GM19328 (cell line): ENCODE measurements around the gene KTI12.
A peak's percentile ranks its signal among the peaks of the same experiment; 100 is the strongest.
"Not testable (repeated sequence)": the region's sequence is repeated elsewhere in the genome, so short reads cannot be mapped to it uniquely, and the experiment has no call there.

Experiments
- ATAC-seq: cut with Tn5 transposase; IDR thresholded peaks from one replicate; pipeline ENCODE4 v1.9.1; 2021; ENCODE audit warnings: mild to moderate bottlenecking, moderate library complexity; ENCODE audit not compliant: unreplicated experiment

Gene KTI12

DNA sequence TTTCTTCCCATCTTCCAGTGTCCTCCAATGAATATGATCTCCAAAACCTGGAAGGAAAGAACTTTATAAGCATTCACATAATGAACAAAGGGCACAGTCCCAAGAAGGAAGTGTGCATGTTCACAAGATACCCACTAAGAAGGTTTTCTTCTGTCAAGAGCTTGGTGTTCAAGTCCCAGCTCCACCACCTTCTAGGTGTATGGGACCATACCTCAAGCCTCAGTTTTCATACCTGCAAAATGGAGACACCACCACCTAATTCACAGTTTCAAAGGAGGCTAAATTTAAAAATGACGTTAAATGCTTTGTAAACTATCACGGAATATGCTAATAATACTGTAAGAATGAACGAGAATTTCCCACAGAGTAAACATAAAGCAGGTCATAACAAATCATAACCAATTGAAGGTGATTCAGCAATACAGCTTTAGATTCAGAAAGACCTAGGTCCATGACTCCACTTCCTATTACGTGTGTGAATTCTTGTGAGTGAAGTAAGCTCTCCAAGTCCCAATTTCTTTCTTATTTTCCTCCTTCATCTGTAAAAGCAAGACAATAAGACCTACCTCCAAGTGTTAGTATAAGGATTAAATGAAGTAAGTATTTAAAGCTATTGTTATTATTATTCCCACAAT lies 8.1 kb upstream of the KTI12 start:
- no peak for ATAC-seq

DNA sequence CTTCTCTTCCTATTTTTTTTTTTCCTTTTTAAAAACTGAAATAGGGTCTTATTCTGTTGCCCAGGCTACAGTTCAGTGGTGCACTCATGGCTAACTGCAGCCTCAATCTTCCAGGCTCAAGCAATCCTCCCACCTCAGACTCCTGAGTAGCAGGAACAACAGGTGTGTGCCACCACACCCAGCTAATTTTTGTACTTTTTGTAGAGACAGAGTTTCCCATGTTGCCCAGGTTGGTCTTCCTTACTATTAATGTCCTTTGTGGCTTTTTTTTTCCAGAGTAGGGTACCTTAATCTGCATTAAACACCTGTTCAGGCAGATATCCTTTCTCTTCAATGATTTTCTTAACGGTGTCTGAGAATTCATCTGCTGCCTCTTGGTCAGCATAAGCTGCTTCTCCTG lies 4.3 kb upstream of the KTI12 start:
- no peak for ATAC-seq

DNA sequence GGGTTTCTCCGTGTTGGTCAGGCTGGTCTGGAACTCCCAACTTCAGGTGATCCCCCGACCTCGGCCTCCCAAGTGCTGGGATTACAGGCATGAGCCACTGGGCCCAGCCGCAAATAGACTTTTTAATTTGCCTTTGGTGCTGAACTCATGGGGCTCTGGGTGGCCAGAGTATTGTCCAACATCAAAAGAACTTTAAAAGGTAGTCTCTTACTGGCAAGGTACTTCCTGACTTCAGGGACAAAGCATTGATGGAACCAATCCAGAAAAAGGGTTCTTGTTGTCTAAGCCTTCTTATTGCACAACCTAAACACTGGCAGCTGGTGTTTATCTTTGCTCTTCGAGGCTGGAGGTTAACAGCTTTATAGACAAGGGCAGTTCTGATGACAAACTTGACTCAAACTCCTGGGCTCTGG lies 3.8 kb upstream of the KTI12 start:
- ATAC-seq: no peak

- ATAC-seq: no peak
Observed at GRCh38 chr1:52034050-52034384, 407 bp upstream of the KTI12 start.

- ATAC-seq: no peak
Observed at GRCh38 chr1:52032785-52033131, 852 bp downstream of the KTI12 start.

- ATAC-seq: no peak
Observed at GRCh38 chr1:52032124-52032784, 1.4 kb downstream of the KTI12 start.

DNA sequence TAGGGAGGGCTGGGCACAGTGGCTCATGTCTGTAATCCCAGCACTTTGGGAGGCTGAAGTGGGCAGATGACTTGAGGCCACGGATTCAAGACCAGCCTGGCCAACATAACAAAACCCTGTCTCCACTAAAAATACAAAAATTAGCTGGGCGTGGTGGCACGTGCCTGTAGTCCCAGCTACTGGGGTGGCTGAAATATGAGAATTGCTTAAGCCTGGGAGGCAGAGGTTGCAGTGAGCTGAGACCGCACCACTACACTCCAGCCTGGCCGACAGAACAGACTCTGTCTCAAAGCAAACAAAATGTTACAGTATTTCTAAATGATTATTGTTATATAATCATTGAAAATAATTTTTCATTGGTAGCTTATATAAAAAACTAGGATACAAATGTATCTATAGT lies 4.8 kb downstream of the KTI12 start:
- ATAC-seq: not testable (repeated sequence)

DNA sequence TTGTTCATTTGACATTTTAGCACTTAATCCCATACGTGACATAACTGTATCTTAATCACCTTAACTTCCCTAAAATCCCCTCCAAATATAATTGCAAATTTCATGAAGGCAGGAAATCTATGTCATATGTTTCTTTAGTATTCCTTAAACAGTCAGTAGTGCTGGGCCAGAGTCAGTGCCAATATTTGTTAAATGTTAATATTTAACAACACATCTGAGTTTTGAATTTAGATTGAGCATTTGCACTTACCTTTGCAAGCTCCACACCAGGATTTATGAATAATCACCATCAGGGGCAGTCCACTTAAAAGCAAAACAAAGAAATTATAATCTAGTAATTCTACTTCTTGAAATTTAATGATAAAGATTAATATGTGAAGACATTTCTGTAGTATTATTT lies 5.3 kb downstream of the KTI12 start:
- ATAC-seq: no peak

DNA sequence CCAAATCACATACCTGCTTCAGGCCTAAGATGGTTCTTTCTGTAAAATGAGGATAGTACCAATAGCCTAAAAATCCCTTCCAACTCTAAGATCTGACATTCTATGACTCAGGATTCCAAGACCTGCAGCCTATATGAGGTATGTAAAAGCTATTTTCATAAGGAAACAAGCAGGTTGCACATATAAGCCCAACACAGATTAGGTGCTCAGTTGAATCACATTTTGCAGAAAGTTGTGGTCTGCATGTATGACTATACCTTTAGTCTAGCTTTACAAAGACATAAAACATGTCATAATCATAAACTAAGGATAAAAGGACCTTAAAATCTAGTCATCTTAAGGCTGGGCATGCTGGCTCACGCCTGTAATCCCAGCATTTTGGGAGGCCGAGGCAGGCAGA lies 7.3 kb downstream of the KTI12 start:
- no peak for ATAC-seq

- no peak for ATAC-seq
Observed at GRCh38 chr1:52022133-52022532, 11.5 kb downstream of the KTI12 start.

DNA sequence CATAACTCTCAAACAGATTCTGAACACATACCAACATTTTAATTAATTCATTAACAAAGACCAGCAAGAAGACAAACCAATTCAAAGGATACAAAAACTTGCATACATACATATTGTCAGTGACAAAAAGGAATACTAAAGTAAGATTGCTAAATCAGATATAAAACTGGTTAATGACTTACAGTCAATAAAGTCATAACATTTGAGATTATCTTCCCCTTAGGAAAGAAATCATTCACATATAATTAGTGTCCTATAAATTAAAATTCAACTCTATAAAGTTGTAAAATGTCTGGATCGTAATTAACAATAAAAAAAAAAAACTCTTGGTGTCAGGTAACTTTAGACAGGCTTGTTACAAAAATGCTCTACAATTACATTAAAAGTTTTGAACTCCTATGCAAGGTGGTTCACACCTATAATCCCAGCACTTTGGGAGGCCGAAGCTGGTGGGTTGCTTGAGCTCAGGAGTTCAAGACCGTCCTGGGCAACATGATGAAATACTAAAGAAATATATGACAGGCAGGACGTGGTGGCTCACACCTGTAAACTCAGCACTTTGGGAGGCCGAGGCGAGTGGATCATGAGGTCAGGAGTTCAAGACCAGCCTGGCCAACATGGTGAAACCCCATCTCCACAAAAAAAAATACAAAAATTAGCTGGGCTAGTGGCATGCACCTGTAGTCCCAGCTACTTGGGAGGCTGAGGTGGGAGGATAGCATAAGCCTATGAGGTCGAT lies 25.4 kb downstream of the KTI12 start:
- ATAC-seq: no peak

DNA sequence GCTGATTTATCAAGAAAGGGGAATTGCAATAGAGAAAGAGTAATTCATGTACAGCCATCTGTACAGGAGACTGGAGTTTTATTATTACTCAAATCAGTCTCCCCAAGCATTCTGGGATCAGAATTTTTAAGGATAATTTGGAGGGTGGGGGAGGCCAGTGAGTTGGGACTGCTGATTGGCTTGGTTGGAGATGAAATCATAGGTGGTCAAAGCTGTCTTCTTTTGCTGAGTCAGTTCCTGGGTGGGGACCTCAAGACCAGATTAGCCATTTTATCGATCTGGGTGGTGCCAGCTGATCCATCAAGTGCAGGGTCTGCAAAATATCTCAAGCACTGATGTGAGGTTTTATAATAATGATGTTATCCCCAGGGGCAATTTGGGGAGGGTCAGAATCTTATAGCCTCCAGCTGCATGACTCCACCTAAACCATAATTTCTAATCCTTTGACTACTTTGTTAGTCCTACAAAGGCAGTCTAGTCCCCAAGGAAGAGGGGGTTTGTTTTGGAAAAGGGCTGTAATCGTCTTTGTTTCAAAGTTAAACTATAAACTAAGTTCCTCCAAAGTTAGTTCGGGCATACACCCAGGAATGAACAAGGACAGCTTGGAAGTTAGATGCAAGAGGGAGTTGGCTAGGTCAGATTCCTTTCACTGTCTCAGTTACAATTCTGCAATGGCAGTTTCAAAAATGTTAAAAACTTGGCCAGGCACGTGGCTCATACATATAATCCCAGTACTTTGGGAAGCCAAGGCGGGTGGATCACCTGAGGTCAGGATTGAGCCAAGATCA lies 26.2 kb downstream of the KTI12 start:
- ATAC-seq: no peak

- ATAC-seq: not testable (repeated sequence)
Observed at GRCh38 chr1:52006081-52006553, 27.5 kb downstream of the KTI12 start.

DNA sequence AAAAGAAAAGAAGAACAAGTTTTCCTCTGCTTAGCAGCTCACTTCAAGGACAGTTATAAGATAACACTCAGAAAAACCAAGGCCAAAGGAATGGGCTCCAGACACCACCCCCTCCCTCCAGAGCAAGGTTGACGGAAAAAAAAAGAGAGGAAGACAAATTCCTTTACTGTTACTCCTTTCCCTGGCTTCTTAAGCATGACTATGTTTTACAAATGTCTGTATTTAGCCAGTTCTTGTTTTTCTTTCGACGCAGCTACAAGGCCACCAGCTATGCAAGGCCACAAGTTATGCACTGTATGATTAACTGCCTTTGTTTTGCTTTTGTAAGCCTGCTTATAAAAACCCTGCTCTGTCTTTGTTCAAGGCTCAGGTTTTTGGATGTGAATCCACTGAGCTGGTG lies 28.1 kb downstream of the KTI12 start:
- ATAC-seq: not testable (repeated sequence)

GRCh38 chr1:52003877-52004276 lies 29.7 kb downstream of the KTI12 start:
- ATAC-seq: no peak

DNA sequence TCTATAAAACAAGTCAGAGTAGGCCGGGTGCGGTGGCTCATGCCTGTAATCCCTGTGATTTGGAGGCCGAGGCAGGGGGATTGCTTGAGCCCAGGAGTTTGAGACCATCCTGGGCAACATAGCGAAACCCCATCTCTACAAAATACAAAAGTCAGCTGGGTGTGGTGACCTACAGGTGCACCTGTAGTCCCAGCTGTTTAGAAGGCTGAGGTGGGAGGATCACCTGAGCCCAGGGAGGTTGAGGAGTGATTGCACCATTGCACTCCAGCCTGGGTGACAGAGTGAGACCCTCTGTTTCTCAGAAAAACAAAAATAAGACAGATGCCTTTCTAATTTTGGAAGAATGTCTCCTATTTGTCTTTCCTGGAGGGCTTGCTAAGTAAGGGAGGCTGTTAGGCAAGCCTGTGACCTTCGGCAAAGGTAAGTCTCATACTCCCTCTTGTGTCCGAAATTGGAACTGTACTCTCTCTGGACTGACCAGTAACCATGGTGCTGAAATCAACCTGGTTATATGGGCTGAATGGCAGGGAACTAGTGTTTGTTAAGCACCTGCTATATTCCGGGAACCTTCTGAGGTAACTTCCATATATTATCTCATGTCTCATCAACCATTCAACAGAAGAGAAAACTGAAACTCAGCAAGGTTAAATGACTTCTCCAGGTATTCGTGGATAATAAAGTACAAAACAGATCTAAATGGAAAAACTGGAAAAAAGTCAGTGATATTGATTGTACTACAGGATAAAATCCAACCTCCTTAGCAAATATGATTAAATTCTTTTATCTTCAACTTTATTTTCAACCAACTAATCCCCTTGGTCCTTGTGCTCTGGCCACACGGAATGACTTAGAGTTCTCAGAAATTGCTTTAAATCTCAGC lies 31.3 kb downstream of the KTI12 start:
- peak; percentile 67 for ATAC-seq

DNA sequence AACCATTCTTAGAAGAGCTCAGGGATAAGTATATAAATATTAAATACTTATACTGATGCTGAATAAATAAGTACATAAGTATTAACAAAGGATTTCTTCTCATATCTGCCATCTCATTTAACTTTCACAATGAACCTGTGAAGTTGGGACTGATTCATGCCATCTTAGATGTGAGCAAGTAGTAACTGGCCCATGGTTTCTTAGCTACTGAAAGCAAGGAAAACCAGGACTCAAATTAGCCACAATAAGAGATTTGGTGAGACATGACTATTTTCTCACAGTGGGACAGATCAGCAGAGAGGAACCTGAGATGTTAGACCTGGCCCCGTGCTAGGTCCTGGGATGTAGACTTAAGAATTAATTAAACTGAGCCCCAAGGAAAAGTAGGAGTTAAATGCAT lies 34.9 kb downstream of the KTI12 start:
- ATAC-seq: no peak

GRCh38 chr1:51997974-51998382 lies 35.6 kb downstream of the KTI12 start:
- ATAC-seq: no peak

- peak; percentile 67 for ATAC-seq
Observed at GRCh38 chr1:51990478-51990965, 43.1 kb downstream of the KTI12 start, which contains the start of gene RAB3B. TSS of gene RAB3B (minus strand) at chr1:51990700. CDS start at chr1:51977117, 13,583 bp downstream.
